GM19395 (cell line): ENCODE measurements around the gene CHMP2A.
"Not testable (repeated sequence)": the region's sequence is repeated elsewhere in the genome, so short reads cannot be mapped to it uniquely, and the experiment has no call there.

ENCODE experiments used
- ATAC-seq: cut with Tn5 transposase; IDR thresholded peaks from one replicate; pipeline ENCODE4 v1.9.1; 2021; ENCODE audit warnings: mild to moderate bottlenecking, moderate library complexity; ENCODE audit not compliant: unreplicated experiment

CHMP2A gene

DNA sequence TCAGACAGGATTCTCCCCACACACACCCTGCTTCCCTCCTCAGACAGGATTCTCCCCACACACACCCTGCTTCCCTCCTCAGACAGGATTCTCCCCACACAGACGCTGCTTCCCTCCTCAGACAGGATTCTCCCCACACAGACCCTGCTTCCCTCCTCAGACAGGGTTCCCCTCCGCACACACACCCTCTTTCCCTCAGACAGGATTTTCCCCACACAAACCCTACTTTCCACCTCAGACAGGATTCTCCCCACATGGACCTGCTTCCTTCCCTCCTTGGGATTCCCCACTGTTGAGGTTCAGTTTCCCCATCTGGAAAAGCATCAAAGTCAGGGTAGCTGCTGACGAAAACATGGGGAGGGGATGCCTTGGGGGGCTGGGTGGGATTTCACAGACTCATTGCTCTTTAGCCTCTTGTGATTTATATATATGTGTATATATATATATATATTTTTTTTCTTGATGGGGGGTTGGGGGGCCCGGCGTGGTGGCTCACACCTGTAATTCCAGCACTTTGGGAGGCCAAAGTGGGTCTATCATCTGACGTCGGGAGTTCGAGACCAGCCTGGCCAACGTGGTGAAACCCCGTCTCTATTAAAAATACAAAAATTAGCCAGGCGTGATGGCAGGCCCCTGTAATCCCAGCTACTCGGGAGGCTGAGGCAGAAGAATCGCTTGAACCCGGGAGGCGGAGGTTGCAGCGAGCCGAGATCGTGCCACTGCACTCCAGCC is 12.1 kb downstream of the CHMP2A start:
- ATAC-seq: not testable (repeated sequence)

DNA sequence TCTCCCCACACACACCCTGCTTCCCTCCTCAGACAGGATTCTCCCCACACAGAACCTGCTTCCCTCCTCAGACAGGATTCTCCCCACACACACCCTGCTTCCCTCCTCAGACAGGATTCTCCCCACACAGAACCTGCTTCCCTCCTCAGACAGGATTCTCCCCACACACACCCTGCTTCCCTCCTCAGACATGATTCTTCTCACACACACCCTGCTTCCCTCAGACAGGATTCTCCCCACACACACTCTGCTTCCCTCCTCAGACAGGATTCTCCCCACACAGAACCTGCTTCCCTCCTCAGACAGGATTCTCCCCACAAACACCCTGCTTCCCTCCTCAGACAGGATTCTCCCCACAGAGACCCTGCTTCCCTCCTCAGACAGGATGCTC is 15.7 kb downstream of the CHMP2A start:
- not testable (repeated sequence) for ATAC-seq

DNA sequence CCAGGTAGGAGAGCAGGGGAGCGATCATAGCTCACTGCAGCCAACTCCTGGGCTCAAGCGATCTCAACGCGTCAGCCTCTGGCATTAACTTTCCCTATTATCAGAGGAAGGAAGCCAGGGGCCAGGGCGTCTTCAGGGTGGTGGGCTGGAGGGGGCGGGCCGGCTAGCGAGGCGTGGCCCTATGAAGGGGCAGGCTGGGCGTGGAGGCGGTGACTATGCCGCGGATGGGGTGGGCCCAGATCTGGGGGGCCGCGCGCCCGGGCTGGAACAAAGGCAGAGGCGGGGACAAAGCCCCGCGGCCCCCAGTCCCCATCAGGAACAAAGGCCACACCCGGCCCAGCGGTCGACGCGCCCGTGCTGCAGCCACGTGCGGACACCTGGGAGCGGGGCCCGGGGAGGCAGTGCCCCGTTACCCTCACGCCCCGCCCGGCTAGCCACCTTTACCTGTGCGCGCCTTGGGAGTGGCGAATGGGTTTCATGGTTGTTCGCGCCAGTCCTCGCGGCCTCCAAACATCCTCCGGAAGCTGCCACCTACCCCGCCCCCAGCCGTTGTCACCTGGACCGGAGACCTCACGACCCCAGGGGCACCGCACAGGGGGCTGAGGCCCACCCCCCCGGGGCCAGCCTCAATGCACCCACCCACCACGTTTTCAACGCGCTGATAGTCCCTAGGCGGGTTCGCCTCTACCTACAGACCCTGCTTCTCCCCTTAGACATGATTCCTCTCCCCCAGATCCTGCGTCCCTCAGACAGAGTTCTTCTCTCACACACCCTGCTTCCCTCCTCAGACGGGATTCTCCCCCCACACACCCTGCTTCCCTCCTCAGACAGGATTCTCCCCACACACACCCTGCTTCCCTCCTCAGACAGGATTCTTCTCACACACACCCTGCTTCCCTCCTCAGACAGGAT is 16.4 kb downstream of the CHMP2A start:
- ATAC-seq: no peak

DNA sequence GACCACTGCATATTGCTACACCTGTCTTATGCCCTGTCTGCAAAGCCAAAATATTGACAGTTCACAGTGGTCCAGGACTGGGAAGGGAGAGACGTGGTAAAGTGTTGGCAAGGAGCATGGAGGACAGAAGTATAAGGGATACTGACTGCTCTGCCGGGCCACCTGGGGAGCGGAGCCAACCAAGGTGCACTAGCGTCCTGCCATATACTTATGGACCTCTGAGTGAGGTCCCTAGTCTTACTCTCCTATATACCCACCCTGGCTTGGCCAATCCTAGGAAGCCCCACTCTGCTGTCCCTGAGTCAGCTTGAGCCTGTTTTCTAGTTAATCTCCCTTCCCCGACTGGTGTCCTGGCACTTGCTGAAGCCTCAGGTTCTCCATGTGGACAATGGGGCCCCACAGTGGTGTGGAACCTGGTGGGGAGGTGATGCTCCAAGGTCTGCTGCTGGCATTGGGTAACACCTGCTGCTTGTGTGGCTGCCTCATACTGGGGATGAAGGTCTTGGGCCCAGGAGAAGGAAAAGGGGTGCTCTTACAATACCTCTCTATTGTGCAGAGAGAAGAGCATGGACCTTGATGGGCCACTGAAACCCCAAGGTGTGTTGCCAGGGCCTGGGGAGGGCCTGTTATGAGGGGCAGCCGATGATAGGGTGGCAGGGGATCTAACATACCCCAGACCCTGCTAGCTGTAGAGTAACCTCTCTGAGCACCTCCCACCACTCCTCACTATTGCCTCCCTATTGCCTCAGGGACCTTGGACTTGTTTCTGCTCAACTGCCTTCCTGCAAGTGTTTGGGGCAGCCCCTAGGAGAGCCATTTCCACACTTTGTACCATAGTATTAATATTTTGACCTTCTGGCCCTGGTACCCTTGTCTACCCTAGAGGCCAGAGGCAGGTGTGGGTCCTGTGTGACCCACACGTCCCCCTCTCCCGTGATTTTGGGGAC is 17.8 kb downstream of the CHMP2A start:
- ATAC-seq: no peak

DNA sequence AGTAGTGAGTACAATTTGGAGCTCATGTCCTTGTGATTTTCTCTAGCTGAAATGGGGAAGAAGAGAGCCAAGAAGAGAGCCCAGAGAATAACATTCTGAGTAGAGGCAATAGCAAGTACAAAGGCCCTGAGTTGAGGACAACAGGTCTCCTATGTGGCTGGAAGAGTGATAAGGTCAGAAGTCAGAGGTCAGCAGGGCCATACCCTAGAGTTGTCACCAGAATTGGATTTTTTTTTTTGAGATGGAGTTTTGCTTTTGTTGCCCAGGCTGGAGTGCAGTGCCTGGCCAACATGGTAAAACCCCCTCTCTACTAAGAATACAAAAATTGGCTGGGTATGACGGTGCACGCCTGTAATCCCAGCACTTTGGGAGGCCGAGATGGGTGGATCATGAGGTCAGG is 19.0 kb downstream of the CHMP2A start:
- no peak for ATAC-seq

DNA sequence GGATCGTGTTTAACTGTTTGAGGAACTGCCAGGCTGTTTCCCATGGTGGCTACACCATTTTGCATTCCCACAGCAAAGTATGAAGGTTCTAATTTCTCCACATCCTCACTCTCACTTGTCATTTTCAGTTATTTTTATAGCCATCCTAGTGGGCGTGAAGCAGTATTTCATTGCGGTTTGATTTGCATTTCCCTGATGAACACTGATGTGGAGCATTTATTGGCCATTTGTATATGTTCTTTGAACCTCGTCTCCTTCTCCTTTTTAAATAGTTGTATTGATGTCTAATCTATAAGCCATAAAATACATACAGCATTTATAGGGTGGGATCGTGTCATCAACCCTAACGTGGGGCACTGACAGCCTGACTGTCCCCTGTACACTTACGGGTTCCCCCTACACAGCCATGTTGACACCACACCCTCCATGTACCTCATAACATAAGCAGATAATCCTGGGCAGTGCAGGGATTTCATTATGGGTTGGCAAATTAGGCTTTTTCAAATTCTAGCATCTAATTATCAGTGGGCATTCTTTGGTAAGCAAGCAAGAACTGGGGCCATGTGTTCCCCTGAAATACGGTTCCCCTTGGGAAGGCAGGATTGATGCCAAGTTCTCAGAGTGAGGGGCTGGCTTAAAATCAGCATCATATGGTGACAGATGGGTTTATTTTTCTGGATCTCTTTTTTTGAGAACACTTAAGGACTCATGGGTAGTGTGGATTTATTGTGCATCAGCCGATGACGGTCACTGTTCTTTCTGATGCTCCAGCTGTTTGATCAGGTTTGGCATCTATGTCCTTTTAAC is 23.7 kb downstream of the CHMP2A start:
- ATAC-seq: no peak

DNA sequence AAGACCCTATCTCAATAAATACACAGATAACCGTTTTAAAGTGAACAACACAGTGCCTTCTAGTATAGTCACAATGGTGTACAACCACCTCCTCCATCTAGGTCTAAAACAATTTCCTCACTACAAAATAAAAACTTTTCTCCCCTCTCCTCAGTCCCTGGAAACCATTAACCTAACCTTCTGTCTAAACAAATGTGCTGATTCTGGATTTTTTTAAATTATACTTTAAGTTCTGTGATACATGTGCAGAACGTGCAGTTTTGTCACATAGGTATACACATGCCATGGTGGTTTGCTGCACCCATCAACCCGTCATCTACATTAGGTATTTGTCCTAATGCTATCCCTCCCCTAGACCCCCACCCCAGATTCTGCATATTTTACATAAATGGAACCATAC is 25.5 kb downstream of the CHMP2A start:
- no peak for ATAC-seq

DNA sequence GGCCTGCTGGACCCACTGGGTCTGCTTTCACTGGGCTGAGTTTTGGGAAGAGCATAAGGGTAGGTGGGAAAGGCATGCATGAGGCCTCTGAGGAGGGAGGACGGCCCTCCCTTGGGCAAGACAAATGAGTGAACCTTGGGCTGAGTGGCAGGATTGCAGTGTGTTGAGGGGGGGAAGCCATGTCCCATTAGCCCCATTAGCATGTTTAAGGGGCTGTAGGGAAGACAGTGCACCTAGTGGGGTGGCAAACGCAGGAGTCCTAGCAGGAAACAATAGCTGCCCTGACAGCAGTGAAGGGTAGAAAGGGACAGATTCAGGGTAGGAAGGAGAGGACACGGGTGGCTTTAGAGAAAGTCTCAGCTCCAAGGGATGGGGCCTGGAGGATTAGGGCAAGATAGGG is 32.2 kb downstream of the CHMP2A start:
- ATAC-seq: no peak

DNA sequence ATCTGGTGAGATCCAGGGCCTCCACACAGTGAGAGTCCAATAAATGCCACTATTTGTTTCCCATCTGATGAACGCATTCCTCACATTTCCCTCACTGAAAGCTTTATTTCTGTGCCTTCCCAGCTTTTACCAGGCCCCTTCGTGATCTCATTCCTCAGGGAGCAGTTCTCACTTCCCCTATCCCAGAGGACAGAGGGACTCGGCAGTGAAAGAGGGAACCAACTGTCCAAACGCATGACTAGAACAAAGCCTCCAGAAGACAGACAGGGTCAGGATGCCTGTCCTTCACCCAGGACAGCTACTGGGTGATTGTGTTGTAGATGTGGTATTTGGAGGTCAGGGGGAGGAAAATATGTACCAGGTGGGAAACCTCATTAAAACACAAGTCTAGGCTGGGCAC is 33.3 kb downstream of the CHMP2A start:
- ATAC-seq: no peak

DNA sequence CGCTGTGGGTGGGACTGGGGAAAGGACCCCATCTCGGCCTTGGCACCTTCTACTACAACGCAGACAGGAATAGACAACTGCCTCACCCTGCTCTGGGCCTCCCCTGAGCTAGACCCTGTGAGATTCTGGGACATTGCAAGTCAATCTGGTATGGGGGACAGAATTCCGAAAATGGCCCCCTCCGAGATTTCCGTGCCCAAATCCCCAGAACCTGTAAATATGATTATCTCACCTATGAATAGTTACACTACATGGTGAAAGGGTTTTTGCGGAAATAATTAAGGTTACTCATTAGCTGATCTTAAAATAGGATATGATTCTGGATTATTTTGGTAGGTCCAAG is 34.7 kb downstream of the CHMP2A start:
- ATAC-seq: no peak

DNA sequence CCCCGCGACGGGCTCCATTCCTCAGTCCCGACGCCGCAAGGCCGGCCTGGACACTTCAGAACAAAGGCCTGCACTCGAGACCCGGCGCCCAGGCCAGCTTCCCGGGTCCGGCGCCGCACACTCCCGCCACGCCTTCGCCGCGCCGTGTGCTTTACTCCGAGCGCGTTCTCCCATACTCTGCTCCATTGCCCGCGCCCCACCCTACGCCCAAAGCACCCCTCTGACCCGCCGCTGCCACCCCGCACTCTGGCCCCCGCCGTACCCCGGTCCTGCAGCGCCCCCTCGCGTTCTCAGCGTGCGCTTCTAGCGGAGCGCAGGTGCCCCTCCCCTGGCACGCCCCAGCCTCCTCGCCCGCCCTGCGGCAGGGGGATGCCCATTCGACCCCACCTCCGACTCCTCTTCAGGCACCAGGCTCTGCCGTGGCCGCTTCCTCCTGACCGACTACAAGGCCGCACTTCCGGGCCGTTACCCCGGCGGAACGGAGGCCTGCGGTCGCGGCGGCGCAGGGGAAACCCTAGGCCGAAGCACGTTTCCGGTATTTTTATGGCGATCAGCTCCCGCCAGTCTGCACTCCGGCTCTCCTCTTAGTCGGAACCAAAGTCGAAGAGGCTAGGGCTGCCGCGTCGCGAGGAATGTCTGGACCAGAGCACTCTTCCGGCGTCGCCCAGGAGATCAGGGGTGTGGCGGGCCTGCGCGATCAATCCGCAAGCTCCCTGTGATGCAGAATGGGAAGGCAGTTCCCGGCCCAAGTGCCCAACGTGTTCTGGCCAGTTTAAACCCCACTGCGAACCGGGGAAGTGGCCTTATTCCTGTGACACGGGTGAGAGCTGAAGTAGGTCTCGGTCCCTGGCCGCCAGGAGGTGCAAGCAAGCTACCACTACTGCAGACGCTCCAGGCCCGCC is 35.3 kb downstream of the CHMP2A start, which contains the start of gene ZBTB45:
TSS of gene ZBTB45 (minus strand) at position 456 of the 902 bp plus-strand sequence. CDS start 2,137 bp downstream, outside the sequence.
- peak; percentile 79 for ATAC-seq

DNA sequence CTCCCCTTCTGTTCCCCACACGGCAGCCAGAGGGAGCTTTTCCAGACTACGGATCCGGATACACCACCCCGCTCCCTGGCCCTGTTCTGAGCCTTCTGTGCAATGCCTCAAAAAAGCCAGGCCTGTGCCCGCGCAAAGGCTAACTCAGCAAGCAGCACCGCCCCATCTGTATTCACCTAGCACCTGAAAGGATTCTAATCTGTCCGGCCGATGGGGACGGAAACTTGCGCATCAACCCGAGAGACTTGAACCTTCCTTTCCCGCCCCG is 35.9 kb downstream of the CHMP2A start:
- ATAC-seq: peak; percentile 2

DNA sequence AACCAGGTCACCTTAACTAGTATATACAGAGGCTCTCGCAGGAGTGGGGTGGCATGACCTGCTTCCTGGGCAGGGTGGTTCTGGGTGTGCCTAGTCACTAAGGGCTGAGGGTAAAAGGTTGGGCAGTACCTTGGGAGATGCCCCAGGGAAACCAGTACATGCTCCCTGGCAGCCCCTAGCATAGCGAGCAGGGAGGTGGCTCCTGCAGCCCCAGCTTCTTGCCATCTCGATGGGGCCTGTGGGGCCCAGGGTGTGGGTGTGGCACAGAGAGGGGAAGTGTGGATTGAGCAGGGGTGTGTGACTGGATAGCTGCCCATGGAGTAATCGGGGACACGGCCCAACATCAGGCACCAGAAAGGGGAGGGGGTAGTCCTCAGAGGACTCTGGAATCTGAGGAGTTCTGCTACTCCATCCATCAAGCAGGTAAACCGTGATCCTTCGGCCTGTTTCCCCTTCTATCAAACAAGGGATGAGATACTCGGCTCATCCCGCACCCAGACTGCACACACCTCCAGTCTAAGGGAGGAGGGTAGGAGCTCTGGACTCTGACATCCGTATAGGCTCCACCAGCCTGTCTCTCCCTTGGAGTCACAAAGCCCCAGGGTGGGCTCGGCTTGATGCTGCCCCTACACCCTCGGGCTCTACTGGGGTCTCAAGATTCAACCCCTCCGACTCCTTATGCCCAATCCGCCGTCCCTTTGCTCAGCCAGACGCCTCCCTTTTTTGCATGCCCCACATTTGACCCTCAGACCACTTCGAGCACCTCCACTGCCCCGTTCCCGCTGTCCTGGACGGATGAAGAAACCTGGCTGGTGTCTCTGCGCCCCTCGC is 36.4 kb downstream of the CHMP2A start:
- ATAC-seq: no peak

DNA sequence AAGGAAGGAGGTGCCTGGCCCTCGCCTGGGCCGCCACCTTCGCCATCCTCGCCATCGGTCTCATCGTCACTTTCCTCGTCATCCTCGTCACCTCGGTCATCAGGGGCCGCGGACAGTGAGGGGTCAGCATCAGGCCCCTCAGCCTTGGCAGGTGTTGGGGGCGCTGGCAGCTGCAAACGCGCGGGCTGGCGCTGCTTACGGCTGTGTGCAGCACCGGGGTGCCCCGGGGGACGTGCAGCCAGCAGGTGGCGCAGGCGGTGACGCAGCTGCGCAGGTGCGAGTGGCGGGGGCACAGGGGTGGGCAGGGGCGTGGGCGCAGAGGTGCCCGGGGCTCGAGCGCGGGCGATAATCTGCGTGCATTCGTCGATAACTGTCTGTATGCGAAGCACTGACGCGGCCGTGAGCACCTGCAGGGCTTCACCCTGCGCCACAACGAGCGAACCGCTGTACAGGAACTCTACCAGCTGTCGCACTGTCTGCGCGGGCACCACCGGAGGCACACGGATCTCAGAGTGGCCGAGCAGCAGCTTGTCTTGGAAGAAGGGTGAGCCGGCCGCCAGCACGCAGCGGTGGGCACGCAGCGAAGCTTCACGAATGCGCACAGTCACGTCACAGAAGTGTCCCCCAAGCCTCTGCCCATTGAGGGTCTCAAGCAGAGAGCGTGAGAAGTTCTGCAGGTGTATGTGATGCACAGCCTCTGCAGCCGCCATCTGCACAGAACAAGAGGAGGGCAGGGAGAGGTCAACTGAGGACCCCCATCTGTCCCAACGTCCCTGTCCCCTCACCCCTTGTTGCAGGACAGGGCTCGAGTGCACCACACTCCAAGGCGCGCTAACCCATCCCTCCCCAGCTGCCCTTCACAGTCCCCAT is 37.7 kb downstream of the CHMP2A start:
- no peak for ATAC-seq

DNA sequence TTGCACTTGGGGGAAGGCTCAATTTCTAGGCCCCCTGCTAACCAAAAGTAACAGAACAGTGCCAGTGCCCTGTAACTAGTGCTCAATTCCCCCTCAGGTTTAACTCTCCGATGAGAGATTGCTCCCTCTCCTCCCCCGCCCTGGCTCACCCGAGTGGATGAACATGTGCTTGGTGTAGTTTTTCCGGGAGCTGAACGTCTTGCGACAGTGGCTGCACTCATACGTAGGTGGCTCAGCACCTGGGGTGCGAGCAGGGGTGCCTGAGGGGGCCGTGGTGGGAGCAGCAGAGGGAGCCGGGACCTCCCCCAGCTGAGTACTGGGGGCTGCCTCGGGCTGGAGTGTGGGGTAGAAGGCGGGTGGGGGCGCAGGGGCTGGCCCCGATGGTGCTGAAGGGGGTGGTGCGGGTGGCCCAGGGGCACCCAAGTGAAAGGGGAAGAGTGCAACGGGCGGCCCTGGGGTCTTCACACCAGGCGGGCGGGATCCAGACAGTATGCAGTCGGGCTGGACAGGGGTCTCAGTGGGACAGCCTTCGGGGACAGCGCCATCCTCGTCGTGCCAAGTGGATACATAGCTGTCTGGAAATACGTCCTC is 38.6 kb downstream of the CHMP2A start:
- ATAC-seq: no peak

DNA sequence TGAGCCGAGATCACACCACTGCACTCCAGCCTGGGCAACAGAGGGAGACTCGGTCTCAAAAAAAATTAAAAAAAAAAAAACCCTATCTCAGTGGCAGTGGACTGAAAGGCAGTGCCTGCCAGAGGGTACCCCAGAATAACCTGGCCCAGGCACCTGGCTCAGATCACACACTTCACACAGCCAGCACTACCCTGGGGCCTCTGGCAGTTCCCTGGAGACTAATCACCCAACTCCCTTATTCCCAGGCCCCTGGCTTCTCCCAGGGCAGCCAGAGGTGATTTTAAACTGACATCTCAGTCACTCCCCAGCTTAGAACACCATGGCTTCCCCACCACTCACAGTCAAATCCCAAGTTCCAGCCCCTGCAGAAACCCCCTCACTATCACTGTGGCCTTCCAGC is 39.6 kb downstream of the CHMP2A start:
- ATAC-seq: no peak

DNA sequence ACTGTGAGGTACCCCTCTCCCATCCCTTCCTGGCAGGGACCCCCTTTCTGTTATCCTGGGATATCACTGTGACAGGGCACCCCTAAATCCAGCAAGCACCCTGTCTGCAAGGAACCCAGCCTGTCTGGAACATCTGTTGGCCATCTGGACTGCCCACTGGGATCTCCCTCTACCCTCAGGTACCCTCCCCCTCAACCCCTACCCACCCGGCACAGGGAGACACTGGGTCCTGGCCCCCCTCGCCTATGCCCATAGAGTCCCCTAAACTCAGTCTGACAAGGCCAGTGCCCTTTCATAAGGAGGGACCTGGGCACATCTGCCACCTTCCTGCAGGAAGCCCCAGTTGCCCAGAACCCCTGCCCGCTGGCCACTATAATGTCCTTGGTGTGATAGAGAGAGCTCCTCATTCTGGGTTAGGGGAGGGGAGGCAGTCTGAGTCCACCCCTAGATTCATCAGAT is 40.3 kb downstream of the CHMP2A start:
- no peak for ATAC-seq
